Fibroblast of pulmonary artery (primary cell): Measurements from ENCODE around the gene PPFIBP1.

Experiments used
- DNase-seq: peaks from one replicate; pipeline ENCODE4 v3.0.0-alpha.2; 2010; ENCODE audit warnings: low read depth
- H3K4me3 ChIP-seq: replicated peaks from 2 replicates; pipeline ENCODE4 v1.5.1; 2011; ENCODE audit warnings: low read depth, mild to moderate bottlenecking, control low read depth, low read length, moderate library complexity
- TF ChIP-seq, protein P1 (sequence below): IDR thresholded peaks from 2 replicates; pipeline ENCODE4 v1.5.1; 2011; ENCODE audit warnings: mild to moderate bottlenecking, control low read depth, low read length, inconsistent platforms; ENCODE audit errors: missing control alignments

Gene PPFIBP1

DNA sequence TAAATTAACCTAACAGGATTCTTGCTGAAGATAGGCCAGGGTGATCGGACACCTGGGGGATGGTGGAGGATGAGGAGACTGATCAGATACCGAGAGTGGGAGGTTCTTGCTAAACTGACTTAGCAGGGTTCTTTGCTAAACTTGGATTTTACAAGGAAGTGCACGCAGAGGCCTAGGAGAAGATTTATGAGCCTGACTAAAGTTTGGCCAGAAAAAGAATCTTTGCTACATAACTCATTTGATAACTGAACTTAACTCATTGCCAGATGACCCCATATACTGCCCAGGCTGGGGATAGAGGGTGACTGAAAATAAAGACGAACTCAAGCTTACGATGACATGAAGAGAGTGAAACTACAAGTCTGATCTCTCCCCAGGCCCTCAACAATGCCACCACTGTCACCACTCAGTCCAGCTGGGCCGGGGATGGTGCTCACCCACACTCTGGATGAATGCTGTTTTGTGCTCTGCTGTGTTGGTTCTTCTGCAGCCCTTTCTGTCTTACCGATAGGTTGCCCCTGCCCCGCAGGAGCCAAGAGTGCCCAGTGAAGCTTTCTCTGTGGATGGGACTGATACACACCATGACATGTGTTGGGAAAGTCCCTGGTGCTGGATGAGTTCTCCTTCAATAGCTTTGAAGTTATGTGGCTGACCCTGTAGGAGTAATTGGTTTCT lies 29.0 kb downstream of the PPFIBP1 start:
- no peak overlapping the region for H3K4me3 ChIP-seq
- no peak for DNase-seq
- TF ChIP-seq, protein P1, sequence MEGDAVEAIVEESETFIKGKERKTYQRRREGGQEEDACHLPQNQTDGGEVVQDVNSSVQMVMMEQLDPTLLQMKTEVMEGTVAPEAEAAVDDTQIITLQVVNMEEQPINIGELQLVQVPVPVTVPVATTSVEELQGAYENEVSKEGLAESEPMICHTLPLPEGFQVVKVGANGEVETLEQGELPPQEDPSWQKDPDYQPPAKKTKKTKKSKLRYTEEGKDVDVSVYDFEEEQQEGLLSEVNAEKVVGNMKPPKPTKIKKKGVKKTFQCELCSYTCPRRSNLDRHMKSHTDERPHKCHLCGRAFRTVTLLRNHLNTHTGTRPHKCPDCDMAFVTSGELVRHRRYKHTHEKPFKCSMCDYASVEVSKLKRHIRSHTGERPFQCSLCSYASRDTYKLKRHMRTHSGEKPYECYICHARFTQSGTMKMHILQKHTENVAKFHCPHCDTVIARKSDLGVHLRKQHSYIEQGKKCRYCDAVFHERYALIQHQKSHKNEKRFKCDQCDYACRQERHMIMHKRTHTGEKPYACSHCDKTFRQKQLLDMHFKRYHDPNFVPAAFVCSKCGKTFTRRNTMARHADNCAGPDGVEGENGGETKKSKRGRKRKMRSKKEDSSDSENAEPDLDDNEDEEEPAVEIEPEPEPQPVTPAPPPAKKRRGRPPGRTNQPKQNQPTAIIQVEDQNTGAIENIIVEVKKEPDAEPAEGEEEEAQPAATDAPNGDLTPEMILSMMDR = no peak

- no peak for DNase-seq
- TF ChIP-seq, protein P1 = no peak
- no peak overlapping the region for H3K4me3 ChIP-seq
Measured at GRCh38 chr12:27553941-27554340, 29.9 kb downstream of the PPFIBP1 start.

- H3K4me3 ChIP-seq = peak overlapping the region; percentile 33
- TF ChIP-seq, protein P1 = no peak
- peak; percentile 83 for DNase-seq
Measured at GRCh38 chr12:27554421-27555186, 30.6 kb downstream of the PPFIBP1 start.

- no peak for DNase-seq
- H3K4me3 ChIP-seq = peak overlapping the region; percentile 33
- TF ChIP-seq, protein P1 = no peak
Measured at GRCh38 chr12:27555361-27555760, 31.4 kb downstream of the PPFIBP1 start.

DNA sequence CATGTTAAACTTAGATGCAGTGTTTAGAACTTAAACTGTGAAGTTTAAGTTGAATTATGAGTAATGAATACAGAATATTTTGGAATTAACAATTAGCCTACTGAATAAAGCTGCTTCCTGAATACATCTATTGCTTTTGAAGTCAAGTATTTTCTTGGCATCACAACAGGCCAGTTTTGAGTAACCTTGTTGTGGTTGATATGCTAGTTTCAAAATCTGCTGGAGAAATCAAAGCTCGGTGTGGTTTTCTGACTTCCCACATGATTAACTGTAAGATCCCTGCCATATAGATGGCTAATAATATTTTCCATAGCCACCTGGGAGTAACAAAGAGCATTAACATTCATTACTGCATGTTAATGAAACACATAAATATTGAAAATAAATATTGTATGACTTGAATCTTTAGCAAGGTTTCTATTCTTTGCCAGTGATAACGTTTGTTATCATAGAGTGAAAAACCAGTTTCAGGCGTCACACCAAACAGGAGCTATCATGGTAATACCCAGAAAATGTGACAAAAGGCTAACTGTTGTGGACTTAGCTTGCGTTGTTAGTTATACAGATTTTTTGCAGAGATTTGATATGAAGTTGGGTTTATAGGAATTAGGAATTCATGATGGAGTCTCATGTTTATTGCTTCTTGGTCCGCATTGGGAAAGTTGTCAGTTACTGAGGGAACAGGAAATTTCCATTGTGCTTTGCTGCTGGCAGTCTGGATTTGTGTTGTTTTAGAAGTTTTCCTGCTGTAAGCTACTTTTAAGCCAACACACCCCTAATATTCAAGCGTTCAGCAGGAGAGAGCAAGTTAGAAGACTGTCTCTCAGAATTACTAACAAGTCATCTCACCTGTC lies 32.1 kb downstream of the PPFIBP1 start:
- H3K4me3 ChIP-seq = no peak overlapping the region
- DNase-seq = peak; percentile 58
- TF ChIP-seq, protein P1 = no peak

GRCh38 chr12:27560126-27560525 lies 36.1 kb downstream of the PPFIBP1 start:
- DNase-seq = no peak
- TF ChIP-seq, protein P1 = no peak
- H3K4me3 ChIP-seq = no peak overlapping the region
